Measurements from ENCODE around the gene GPR152.
"Not testable (repeated sequence)": the region's sequence is repeated elsewhere in the genome, so short reads cannot be mapped to it uniquely, and the experiment has no call there.

The GPR152 gene

GRCh38 chr11:67489203-67489884 is 36.8 kb upstream of the GPR152 start:
- no peak for DNase-seq (ENCODE audit: low spot score)

- no peak for DNase-seq (ENCODE audit: low spot score)
These were observed 34.1 kb upstream of the GPR152 start for GRCh38 chr11:67486481-67487195.

GRCh38 chr11:67485873-67486361 is 33.4 kb upstream of the GPR152 start:
- not testable (repeated sequence) for DNase-seq (ENCODE audit: low spot score)

- DNase-seq (ENCODE audit: low spot score) = no peak
These were observed 32.4 kb upstream of the GPR152 start for GRCh38 chr11:67484847-67485311.

GRCh38 chr11:67483831-67484665 is 31.5 kb upstream of the GPR152 start:
- no peak for DNase-seq (ENCODE audit: low spot score)

GRCh38 chr11:67482827-67483798 is 30.6 kb upstream of the GPR152 start, which contains the start of gene AIP:
Gene AIP, plus strand, starts transcription at chr11:67483026. Its CDS starts 133 bp downstream, at chr11:67483159.
- peak; percentile 100 for DNase-seq (ENCODE audit: low spot score)

GRCh38 chr11:67482275-67482826 is 29.8 kb upstream of the GPR152 start:
- DNase-seq (ENCODE audit: low spot score) = no peak

- not testable (repeated sequence) for DNase-seq (ENCODE audit: low spot score)
These were observed 25.0 kb upstream of the GPR152 start for GRCh38 chr11:67477344-67478050.

- DNase-seq (ENCODE audit: low spot score) = not testable (repeated sequence)
These were observed 24.2 kb upstream of the GPR152 start for GRCh38 chr11:67476692-67477091.

GRCh38 chr11:67472882-67473281 is 20.4 kb upstream of the GPR152 start:
- no peak for DNase-seq (ENCODE audit: low spot score)

- DNase-seq (ENCODE audit: low spot score) = no peak
These were observed 17.9 kb upstream of the GPR152 start for GRCh38 chr11:67470337-67471002.

GRCh38 chr11:67469508-67469811 is 16.9 kb upstream of the GPR152 start:
- no peak for DNase-seq (ENCODE audit: low spot score)

- DNase-seq (ENCODE audit: low spot score) = peak; percentile 100
These were observed 16.4 kb upstream of the GPR152 start, which contains the start of gene TMEM134 for GRCh38 chr11:67468759-67469507. Gene TMEM134, minus strand, starts transcription at chr11:67469251. Its CDS starts 59 bp downstream, at chr11:67469192.

- no peak for DNase-seq (ENCODE audit: low spot score)
These were observed 15.9 kb upstream of the GPR152 start for GRCh38 chr11:67468456-67468758.

- no peak for DNase-seq (ENCODE audit: low spot score)
These were observed 15.5 kb upstream of the GPR152 start for GRCh38 chr11:67468056-67468455.

- DNase-seq (ENCODE audit: low spot score) = no peak
These were observed 14.6 kb upstream of the GPR152 start for GRCh38 chr11:67466962-67467771.

- no peak for DNase-seq (ENCODE audit: low spot score)
These were observed 13.8 kb upstream of the GPR152 start for GRCh38 chr11:67466367-67466766.

GRCh38 chr11:67465530-67465929 is 13.0 kb upstream of the GPR152 start:
- DNase-seq (ENCODE audit: low spot score) = not testable (repeated sequence)
